AG08395 (cell line): ENCODE results near the gene ADGRG2.

ENCODE experiments used
- DNase-seq: peaks from one replicate; pipeline ENCODE4 v3.0.0; 2012; ENCODE audit warnings: mixed read lengths, low spot score

Gene ADGRG2

GRCh38 chrX:18949944-18950301, 172.3 kb downstream of the ADGRG2 start:
- no peak for DNase-seq

GRCh38 chrX:18949291-18949943, 172.9 kb downstream of the ADGRG2 start:
- no peak for DNase-seq

- DNase-seq, result no peak
These were observed 175.7 kb downstream of the ADGRG2 start for GRCh38 chrX:18946611-18947010.

GRCh38 chrX:18946157-18946556, 176.1 kb downstream of the ADGRG2 start:
- DNase-seq, result no peak

GRCh38 chrX:18945483-18945882, 176.8 kb downstream of the ADGRG2 start:
- no peak for DNase-seq

GRCh38 chrX:18944482-18944881, 177.8 kb downstream of the ADGRG2 start:
- no peak for DNase-seq

- no peak for DNase-seq
These were observed 180.4 kb downstream of the ADGRG2 start for GRCh38 chrX:18941896-18942295.
